ENCODE measurements around the gene PHLDB1. TPM values are rescaled to one million over a fixed set of nuclear protein-coding genes. Genes with fewer than 3 reads are reported as not detected.

PHLDB1 gene
- total RNA-seq, 1 donor from 2014 or later = 74.3 TPM

GRCh38 chr11:118640332-118641154, 33.1 kb downstream of the PHLDB1 start:
- no peak for DNase-seq

- DNase-seq = no peak
Measured at GRCh38 chr11:118641397-118642019, 34.1 kb downstream of the PHLDB1 start.

DNA sequence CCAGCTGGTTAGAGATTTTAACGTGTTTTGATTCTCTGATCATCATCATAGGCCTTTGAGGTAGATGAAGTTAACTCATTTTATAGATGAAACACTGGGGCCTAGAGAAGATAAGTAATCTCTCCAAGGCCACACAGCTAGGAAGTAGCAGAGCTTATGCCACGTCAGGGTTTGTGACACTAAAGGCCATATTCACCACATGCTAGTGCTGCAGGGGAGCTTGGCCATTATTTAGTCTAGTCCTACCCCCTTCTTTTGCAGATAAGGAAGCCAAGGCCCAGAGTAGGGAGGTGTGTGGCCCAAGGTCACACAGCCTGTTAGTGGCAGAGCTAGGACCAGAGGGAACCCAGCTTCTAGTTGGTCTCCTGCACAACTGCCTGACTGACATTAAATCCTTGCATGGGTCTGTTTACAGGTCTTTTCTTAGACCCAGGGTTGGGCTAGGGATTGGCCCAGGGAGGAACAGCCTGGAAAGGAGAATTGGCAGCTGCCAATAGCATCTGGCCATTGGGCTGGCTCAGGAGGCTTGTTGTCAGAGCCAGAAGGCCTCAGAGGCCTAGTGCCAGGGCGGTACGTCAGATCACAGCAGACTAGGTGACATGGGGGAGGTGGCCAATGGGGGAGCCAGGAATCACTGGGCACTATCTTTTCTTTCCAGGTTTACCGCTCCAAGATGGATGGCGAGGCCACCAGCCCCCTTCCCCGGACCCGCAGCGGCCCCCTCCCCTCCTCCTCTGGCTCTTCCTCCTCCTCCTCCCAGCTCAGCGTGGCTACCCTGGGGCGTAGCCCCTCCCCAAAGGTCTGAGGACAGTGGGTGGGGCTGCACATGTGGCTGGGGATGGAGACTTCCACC, 36.0 kb downstream of the PHLDB1 start:
- DNase-seq = no peak

- no peak for DNase-seq
Measured at GRCh38 chr11:118643995-118644345, 36.6 kb downstream of the PHLDB1 start.

- DNase-seq = no peak
Measured at GRCh38 chr11:118644496-118644895, 37.1 kb downstream of the PHLDB1 start.

GRCh38 chr11:118645066-118645715, 37.8 kb downstream of the PHLDB1 start:
- DNase-seq = no peak

GRCh38 chr11:118646393-118646792, 39.0 kb downstream of the PHLDB1 start:
- DNase-seq = no peak

DNA sequence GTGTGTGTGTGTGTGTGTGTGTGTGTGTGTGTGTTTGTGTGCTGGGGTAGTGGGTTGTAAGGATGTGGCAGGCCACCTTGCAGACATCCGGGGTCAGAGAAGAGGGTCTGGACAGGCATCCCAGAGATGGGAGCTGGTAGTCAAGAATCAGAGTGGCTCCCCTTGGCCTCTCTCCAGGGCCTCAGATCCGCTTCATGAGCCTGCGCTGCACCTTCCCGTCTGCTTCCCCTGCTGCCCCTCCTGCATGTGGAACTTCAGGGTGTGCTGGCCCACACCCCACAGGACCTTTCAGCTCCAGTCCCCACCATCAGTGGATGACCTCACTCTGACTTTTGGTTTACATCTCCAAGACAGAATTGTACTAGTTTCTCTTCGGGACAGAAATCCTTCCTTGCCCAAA, 40.9 kb downstream of the PHLDB1 start:
- no peak for DNase-seq

DNA sequence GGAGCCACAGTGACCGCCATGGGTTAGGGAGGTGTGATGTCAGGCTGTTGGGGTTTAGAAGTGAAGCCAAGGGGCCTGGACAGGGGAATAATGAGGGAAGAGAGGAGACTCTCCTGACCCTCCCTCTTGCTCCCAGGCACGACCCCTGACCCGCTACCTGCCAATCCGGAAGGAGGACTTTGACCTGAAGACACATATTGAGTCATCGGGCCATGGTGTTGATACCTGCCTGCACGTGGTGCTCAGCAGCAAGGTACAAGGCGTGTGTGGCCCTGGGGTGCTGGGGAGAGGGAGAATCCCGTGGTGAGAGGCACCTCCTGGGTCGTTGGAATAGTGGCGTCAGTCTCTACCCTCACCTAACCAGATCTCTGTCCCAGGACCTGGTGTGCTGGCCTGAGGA, 42.5 kb downstream of the PHLDB1 start:
- DNase-seq = no peak

GRCh38 chr11:118650366-118650765, 43.0 kb downstream of the PHLDB1 start:
- no peak for DNase-seq

- DNase-seq = no peak
Measured at GRCh38 chr11:118651820-118652219, 44.4 kb downstream of the PHLDB1 start.

DNA sequence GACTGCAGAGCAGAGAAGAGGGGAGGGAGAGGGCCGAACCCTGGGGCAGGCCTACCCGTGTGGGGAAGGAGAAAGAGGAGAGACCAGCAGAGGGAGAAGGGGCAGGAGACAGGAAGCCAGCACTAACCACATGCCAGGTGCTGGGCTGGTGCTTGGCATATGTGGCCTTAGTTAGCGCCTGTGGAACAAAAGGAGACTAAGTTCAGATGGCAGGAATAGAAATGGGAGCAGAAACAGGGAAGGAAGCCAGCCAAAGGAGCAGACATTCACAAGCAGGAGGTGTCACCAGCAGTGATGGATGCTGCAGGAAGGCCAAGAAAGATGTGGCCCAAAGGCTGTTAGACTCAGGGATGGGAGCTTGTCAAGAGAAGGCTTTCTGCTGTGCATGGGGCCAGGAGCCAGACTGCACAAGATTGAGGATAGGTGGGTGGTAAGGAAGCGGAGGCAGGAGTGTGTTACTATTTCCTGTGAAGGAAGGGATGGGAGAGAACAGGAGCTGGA, 45.3 kb downstream of the PHLDB1 start:
- DNase-seq = no peak

GRCh38 chr11:118653684-118654390, 46.4 kb downstream of the PHLDB1 start:
- no peak for DNase-seq

- no peak for DNase-seq
Measured at GRCh38 chr11:118655486-118656190, 48.2 kb downstream of the PHLDB1 start.

DNA sequence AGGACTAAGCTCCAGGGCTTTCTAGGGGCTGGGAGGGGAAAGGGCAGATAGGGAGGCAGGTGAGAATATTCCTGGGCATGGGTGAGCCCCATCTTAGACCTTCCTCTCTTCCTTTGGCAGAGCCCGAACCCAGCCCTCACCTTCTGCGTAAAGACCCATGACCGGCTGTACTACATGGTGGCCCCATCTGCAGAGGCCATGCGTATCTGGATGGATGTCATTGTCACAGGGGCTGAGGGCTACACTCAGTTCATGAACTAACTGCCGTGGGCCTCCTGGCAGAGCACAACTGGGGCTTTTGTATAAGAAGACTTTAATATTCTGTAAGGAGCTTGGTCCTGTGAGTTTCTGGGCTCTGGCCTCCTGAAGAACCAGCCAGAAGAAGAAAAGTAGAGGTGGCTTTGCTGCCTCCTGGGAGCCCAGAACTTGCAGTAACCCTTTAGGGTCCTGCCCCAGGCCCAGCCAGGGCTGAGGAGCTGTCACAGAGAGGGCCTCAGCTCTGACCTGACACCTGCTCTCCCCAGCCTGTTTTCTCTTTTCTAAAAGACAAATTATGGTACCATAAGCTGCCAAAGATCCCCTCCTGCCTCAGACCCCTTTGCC, 49.2 kb downstream of the PHLDB1 start:
- DNase-seq = no peak

GRCh38 chr11:118657238-118657637, 49.8 kb downstream of the PHLDB1 start:
- DNase-seq = no peak

DNA sequence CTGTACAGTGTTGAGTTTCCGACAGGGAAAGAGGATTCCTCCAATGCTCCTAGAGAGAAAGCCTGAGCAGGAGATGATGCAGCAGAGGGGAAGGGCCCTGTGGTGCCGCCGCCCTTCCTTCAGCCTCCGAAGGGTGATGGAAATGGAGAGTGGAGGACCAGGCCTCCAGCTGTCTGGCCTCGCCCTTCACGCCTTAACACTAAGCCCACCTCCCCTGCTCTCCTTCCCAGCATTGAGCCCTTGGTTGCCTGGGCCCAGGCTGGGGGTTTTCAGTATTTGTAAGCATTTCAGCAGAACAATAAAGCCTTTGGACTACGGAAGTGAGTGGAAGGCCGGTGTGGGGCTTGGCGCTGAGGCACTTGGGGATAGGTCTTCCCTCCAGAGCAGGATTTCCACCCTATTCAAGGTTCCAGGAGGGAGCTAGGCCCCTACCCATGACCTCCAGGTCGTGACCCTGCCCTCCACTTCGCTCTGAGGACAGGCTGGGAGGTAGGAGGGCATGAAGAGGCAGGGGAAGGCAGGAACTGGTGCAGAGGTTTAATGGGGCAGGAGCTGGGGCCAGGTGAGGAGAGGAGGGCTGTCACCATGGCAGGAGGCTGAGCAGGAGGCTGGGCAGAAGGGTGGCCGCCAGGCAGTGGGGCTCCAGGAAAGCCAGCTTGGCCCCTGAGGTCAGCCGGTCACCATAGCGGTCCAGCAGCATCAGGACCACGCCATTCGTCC, 50.5 kb downstream of the PHLDB1 start:
- DNase-seq = no peak

DNA sequence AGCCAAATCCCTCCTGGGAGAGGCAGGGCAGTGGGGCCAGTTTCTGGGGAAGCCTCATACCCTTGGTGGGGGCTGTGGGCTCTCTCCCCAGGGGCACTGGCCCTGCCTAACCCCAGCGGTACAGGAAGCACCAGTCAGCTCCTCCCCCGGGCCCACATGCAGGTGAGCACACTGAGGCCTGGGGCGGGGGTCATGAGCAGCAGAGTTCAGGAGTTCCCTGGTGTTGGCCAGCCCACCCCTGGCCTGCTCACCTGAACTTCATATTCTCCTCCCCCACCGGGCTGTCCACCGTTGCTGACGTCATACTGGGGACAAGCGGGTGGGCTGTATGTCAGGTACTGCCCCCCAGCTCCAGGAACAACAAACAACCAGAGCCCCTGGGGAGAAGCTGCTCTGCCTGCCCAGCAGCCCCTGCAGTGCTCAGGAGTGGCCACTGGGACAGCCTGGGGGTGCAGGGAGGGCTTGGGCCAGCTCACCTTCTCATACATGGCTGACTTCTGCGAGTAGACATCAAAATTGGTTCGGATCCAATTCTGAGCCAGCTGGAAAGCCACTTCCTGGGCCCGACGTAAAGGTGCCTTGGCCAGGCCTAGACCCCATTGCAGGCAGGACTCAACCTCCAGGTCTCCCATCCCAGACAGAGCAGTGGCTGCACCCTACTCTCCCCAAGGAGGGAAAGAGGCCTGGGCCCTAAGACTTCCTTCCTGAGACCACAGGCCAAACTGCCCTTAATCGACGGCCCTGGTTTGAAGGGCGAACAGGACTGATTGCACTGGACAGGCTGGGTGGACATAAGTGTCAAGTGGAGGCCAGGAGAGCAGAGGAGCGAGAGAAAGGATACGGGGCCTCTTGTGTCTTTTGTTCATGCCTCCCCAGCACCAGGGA, 51.3 kb downstream of the PHLDB1 start:
- no peak for DNase-seq

All from skin of body (tissue), 2 donors.